HepG2 (cell line): ENCODE measurements around the gene REPIN1. TPM values are rescaled to one million over a fixed set of nuclear protein-coding genes. Genes with fewer than 3 reads are reported as not detected.

Source experiments
- ARHGAP35 ChIP-seq: sonication (generic); formaldehyde crosslinking; IDR thresholded peaks from 2 replicates; pipeline ENCODE4 v1.9.0; 2022; ENCODE audit warnings: mild to moderate bottlenecking, inconsistent platforms, moderate library complexity, missing genetic modification reagents, borderline replicate concordance
- ELF3 ChIP-seq: IDR thresholded peaks from 2 replicates; pipeline ENCODE4 v1.6.1; 2016; ENCODE audit warnings: missing genetic modification reagents, missing compliant biosample characterization
- HCFC1 ChIP-seq: fragments of 150-350 bp; IDR thresholded peaks from 2 replicates; pipeline ENCODE4 v1.6.1; 2014; ENCODE audit warnings: low read depth, low read length
- MTF2 ChIP-seq: sonication (generic); formaldehyde crosslinking; IDR thresholded peaks from 2 replicates; pipeline ENCODE4 v1.5.0; 2020; ENCODE audit warnings: missing genetic modification reagents, borderline replicate concordance
- NCOA1 ChIP-seq: sonication (generic); formaldehyde crosslinking; IDR thresholded peaks from 2 replicates; pipeline ENCODE4 v1.9.0; 2021; ENCODE audit warnings: missing genetic modification reagents
- PHF21A ChIP-seq: sonication (generic); formaldehyde crosslinking; IDR thresholded peaks from 2 replicates; pipeline ENCODE4 v1.5.0; 2020; ENCODE audit warnings: mild to moderate bottlenecking, missing genetic modification reagents
- RNF2 ChIP-seq: fragments of 450-650 bp; conservative IDR thresholded peaks from 2 replicates; pipeline ENCODE4 v1.6.1; 2016; ENCODE audit warnings: low read depth
- SMYD3 ChIP-seq: sonication (generic); formaldehyde crosslinking; IDR thresholded peaks from 2 replicates; pipeline ENCODE4 v1.8.1; 2023; ENCODE audit warnings: mild to moderate bottlenecking, missing genetic modification reagents
- SP5 ChIP-seq: IDR thresholded peaks from 2 replicates; pipeline ENCODE4 v1.6.1; 2016; ENCODE audit warnings: low read depth, borderline replicate concordance
- ZFX ChIP-seq: sonication (generic); formaldehyde crosslinking; IDR thresholded peaks from 2 replicates; pipeline ENCODE4 v1.4.0; 2020; ENCODE audit warnings: mild to moderate bottlenecking, low read depth, missing genetic modification reagents, moderate library complexity
- ZNF232 ChIP-seq: sonication (generic); formaldehyde crosslinking; IDR thresholded peaks from 2 replicates; pipeline ENCODE4 v1.4.0; 2020; ENCODE audit warnings: missing genetic modification reagents, borderline replicate concordance
- ZNF543 ChIP-seq: sonication (generic); formaldehyde crosslinking; IDR thresholded peaks from 2 replicates; pipeline ENCODE4 v1.4.0; 2020; ENCODE audit warnings: mild to moderate bottlenecking, missing genetic modification reagents
- ZNF546 ChIP-seq: sonication (generic); formaldehyde crosslinking; conservative IDR thresholded peaks from 2 replicates; pipeline ENCODE4 v1.8.1; 2023; ENCODE audit warnings: mild to moderate bottlenecking, missing genetic modification reagents
- ZNF788 ChIP-seq: sonication (generic); formaldehyde crosslinking; IDR thresholded peaks from 2 replicates; pipeline ENCODE4 v1.5.0; 2020; ENCODE audit warnings: mild to moderate bottlenecking, missing genetic modification reagents, borderline replicate concordance
- ZNF891 ChIP-seq: sonication (generic); formaldehyde crosslinking; IDR thresholded peaks from 2 replicates; pipeline ENCODE4 v1.5.0; 2020; ENCODE audit warnings: mild to moderate bottlenecking, missing genetic modification reagents
- polyA plus RNA-seq, 8 experiments: library from polyadenylated mRNA; depleted of rRNA in 3 of 8; stranded (reverse) in 7 of 8; unstranded in 1 of 8; fragments of >200 nt; fragmentation: Illumina TruSeq in 4 of 8; extraction: Trizol in 4 of 8; gene quantifications; 2 replicates each; pipeline versions ENCODE4 v1.2.1 to v1.2.3, GENCODE V29; 2011 to 2016; ENCODE audit warnings: low read depth in 4 of 8, missing spikeins in 1 of 8, mixed read lengths in 1 of 8; ENCODE audit not compliant: insufficient read depth in 1 of 8
- total RNA-seq, 5 experiments: library from RNA; depleted of rRNA; stranded (reverse); fragments of >200 nt; fragmentation: Illumina TruSeq; extraction: Trizol; gene quantifications; 2 replicates each; pipeline ENCODE4 v1.2.3, GENCODE V29; 2016; ENCODE audit warnings: low read depth in 1 of 5
- TF ChIP-seq, protein P1 (sequence below): sonication (generic); formaldehyde crosslinking; IDR thresholded peaks from 2 replicates; pipeline ENCODE4 v1.8.1; 2022; ENCODE audit warnings: low read depth, mild to moderate bottlenecking, missing genetic modification reagents
- TF ChIP-seq, protein P2 (sequence below): sonication (generic); formaldehyde crosslinking; IDR thresholded peaks from 2 replicates; pipeline ENCODE4 v1.8.1; 2023; ENCODE audit warnings: mild to moderate bottlenecking, missing genetic modification reagents
- TF ChIP-seq, protein P3 (sequence below), 2 experiments: sonication (generic) in 1 of 2; formaldehyde crosslinking in 1 of 2; IDR thresholded peaks; 2 replicates each; pipeline versions ENCODE4 v1.4.0 to v1.6.1; 2016 to 2020; ENCODE audit warnings: borderline replicate concordance in 1 of 2, low read depth in 1 of 2, mild to moderate bottlenecking in 1 of 2, missing genetic modification reagents in 1 of 2
- TF ChIP-seq, protein P4 (sequence below): sonication (generic); formaldehyde crosslinking; IDR thresholded peaks from 2 replicates; pipeline ENCODE4 v1.9.0; 2021; ENCODE audit warnings: missing genetic modification reagents, borderline replicate concordance

The REPIN1 gene
- total and polyA plus RNA-seq, 2 of the 13 experiments (the other 11 are each of a cell fraction or from before 2014, with no cell fraction given), result 69.9 to 108 TPM

DNA sequence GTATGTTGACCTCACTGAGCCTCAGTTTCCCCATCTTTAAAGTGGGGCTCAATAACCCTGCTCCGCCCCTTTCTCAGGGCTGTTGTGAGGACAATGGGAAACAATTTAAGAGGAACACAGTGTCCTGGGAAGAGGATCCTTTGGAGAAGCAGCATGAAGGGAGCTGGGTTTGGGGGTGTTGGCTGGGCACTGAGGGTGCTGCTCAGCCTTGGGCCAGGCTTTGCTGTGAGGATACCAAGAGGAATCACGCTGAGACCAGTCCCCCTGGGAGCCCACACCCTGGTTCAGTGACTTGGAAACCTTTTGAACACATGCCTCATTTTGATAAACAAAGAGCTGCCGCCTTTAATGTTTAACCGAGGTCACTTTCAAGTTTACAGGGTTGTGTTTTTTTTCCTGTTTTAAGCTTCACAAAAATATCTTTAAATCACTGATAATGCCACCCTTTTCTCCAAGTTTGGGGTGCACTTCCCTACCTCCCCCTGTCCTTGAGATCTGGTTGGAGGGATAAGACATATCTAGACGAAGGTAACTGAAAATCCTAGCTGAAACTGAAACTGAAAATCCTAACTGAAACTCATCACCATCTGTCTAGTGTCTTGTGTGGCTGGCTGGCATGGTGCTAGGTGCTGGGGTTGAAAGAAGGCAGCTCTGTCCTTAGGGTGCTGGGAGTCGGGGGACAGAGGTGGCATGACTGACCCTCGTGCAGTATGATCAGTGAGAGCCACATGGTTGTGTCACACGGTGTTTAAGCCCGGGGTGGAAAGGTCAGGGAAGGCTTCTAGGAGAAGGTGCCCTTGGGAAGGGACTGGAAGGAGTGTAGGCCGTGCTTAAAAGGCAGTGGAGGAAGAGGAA lies 38.2 kb downstream of the REPIN1 start (continued):
- TF ChIP-seq, protein P1, sequence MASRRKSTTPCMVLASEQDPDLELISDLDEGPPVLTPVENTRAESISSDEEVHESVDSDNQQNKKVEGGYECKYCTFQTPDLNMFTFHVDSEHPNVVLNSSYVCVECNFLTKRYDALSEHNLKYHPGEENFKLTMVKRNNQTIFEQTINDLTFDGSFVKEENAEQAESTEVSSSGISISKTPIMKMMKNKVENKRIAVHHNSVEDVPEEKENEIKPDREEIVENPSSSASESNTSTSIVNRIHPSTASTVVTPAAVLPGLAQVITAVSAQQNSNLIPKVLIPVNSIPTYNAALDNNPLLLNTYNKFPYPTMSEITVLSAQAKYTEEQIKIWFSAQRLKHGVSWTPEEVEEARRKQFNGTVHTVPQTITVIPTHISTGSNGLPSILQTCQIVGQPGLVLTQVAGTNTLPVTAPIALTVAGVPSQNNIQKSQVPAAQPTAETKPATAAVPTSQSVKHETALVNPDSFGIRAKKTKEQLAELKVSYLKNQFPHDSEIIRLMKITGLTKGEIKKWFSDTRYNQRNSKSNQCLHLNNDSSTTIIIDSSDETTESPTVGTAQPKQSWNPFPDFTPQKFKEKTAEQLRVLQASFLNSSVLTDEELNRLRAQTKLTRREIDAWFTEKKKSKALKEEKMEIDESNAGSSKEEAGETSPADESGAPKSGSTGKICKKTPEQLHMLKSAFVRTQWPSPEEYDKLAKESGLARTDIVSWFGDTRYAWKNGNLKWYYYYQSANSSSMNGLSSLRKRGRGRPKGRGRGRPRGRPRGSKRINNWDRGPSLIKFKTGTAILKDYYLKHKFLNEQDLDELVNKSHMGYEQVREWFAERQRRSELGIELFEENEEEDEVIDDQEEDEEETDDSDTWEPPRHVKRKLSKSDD (CRISPR knock-in tag), result no peak
- TF ChIP-seq MTF2 (CRISPR knock-in tag) (no peak), ZNF546 (CRISPR knock-in tag) (no peak), SP5 (CRISPR knock-in tag) (0 out of 2 replicates have a peak, but pooled peaks have one; percentile 19), PHF21A (peak; percentile 72), ZNF232 (CRISPR knock-in tag) (no peak), HCFC1 (no peak), ZFX (peak; percentile 25; the same call in 1 of the 2 replicates), ZNF788 (CRISPR knock-in tag) (peak; percentile 35; the same call in 1 of the 2 replicates), NCOA1 (no peak), ZNF543 (CRISPR knock-in tag) (peak; percentile 69; the same call in 1 of the 2 replicates), RNF2 (no peak), ELF3 (no peak), ZNF891 (CRISPR knock-in tag) (no peak), ARHGAP35 (CRISPR knock-in tag) (no peak), SMYD3 (0 out of 2 replicates have a peak, but pooled peaks have one; percentile 49)
- TF ChIP-seq, protein P2, sequence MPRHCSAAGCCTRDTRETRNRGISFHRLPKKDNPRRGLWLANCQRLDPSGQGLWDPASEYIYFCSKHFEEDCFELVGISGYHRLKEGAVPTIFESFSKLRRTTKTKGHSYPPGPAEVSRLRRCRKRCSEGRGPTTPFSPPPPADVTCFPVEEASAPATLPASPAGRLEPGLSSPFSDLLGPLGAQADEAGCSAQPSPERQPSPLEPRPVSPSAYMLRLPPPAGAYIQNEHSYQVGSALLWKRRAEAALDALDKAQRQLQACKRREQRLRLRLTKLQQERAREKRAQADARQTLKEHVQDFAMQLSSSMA, result no peak
- TF ChIP-seq, protein P3, sequence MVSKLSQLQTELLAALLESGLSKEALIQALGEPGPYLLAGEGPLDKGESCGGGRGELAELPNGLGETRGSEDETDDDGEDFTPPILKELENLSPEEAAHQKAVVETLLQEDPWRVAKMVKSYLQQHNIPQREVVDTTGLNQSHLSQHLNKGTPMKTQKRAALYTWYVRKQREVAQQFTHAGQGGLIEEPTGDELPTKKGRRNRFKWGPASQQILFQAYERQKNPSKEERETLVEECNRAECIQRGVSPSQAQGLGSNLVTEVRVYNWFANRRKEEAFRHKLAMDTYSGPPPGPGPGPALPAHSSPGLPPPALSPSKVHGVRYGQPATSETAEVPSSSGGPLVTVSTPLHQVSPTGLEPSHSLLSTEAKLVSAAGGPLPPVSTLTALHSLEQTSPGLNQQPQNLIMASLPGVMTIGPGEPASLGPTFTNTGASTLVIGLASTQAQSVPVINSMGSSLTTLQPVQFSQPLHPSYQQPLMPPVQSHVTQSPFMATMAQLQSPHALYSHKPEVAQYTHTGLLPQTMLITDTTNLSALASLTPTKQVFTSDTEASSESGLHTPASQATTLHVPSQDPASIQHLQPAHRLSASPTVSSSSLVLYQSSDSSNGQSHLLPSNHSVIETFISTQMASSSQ (IDR thresholded peaks at IDR 0.05; ENCODE audit: low read depth), result peak; percentile 82
- TF ChIP-seq, protein P3 (CRISPR knock-in tag; IDR thresholded peaks at IDR 0.05; ENCODE audit: borderline replicate concordance), result peak; percentile 83; the same call in 1 of the 2 replicates
- TF ChIP-seq, protein P4, sequence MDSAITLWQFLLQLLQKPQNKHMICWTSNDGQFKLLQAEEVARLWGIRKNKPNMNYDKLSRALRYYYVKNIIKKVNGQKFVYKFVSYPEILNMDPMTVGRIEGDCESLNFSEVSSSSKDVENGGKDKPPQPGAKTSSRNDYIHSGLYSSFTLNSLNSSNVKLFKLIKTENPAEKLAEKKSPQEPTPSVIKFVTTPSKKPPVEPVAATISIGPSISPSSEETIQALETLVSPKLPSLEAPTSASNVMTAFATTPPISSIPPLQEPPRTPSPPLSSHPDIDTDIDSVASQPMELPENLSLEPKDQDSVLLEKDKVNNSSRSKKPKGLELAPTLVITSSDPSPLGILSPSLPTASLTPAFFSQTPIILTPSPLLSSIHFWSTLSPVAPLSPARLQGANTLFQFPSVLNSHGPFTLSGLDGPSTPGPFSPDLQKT (CRISPR knock-in tag), result no peak
